Effector memory CD4-positive, alpha-beta T cell (primary cell): Measurements from ENCODE around the gene FOXP4.

ENCODE experiments used
- DNase-seq, 3 donors: peaks; one replicate each; pipeline ENCODE4 v3.0.0-alpha.2; 2020
- H3K27ac ChIP-seq: 2 replicates; pipeline ENCODE4 v1.7.0; 2013; ENCODE audit warnings: mild to moderate bottlenecking, low read length, moderate library complexity; ENCODE audit not compliant: insufficient read depth, poor library complexity, severe bottlenecking
- H3K27me3 ChIP-seq: replicated peaks from 2 replicates; pipeline ENCODE4 v1.7.0; 2013; ENCODE audit warnings: mild to moderate bottlenecking, low read length; ENCODE audit not compliant: insufficient read depth, control insufficient read depth, poor library complexity, severe bottlenecking
- H3K36me3 ChIP-seq: 2 replicates; pipeline ENCODE4 v1.7.0; 2013; ENCODE audit warnings: mild to moderate bottlenecking, low read length, moderate library complexity; ENCODE audit not compliant: control insufficient read depth, insufficient read depth
- H3K4me1 ChIP-seq: 2 replicates; pipeline ENCODE4 v1.7.0; 2013; ENCODE audit warnings: low read length, mild to moderate bottlenecking; ENCODE audit not compliant: control insufficient read depth, insufficient read depth, poor library complexity, severe bottlenecking
- H3K4me3 ChIP-seq: 2 replicates; pipeline ENCODE4 v1.7.0; 2013; ENCODE audit warnings: low read length, low read depth, mild to moderate bottlenecking; ENCODE audit not compliant: insufficient read depth, poor library complexity, severe bottlenecking
- H3K9me3 ChIP-seq: 2 replicates; pipeline ENCODE4 v1.7.0; 2013; ENCODE audit warnings: mild to moderate bottlenecking, low read length, moderate library complexity; ENCODE audit not compliant: control insufficient read depth

Gene FOXP4

DNA sequence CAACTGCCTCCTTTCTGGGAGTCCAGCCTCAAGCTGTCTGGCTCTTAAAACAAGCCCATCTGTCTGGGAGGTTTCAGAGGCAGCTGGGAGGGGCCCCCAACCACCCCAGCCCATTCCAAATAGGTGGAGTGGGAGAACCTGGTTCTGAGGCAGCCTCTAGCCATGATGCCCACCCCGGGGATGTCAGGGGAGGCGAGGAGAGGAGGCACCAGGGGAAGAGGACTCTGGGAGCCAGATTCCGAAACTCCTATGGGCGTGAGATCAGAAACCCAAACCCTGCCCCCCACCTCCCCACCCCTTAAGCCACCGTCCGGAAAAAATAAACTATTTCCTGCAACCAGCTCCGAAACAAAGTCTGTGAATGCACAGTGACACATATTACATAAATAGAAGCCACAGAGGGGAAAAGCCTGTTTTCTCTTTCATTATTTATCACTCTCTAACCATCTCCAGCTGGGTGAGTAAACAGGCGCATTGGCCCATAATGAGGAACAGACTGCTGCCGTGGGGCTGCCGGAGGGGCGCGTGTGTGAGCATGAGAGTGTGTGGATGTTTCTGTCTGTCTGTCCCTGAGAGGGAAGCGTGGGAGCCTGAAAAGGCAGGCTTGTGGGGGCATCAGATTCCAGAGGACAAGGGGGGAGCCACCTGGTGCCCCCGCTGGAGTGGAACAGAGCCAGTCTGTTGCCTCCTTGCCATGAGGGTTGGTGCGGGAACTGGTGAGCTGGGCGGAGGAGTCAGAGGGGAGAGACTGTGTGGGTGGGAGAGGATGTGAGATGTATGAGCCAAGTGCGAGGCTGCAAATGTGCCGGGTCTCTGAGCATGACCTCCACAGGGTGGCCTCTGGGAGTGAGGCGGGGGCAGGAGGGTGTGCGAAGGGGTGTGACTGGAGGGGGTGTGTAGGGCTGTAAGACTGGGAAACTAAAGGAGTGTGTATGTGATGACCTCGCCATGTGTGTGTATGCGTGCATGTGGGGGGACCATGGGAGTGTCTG lies 14.3 kb upstream of the FOXP4 start:
- H3K9me3 ChIP-seq = no peaks in the 10 kb centered on the region
- H3K4me3 ChIP-seq = peak overlapping the region; percentile 50
- DNase-seq = peak in 1 of 3 donors; percentile 18
- H3K27ac ChIP-seq = peak overlapping the region; percentile 20
- no peaks in the 10 kb centered on the region for H3K36me3 ChIP-seq
- H3K27me3 ChIP-seq = no peaks in the 10 kb centered on the region
- H3K4me1 ChIP-seq = peaks cover 24% of the 10 kb centered on the region

DNA sequence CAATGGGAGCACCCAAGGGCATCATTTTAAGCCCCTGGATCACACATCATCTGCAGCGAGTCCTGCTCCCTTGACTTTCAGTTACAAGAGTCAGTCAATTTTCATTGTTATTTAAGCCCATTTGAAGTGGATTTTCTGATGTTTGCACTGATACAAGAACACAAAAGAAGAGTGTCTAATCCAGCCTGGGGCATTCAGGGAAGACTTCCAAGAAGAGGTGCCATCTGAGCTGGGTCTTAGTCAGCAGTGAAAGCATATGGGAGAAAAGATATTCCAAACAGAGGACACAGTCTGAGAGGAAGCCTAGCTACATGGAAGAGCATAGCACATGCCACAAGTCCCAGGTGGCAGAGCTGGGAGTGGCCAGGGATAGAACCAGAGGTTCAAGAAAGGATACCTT lies 10.4 kb upstream of the FOXP4 start:
- H3K9me3 ChIP-seq = no peaks in the 10 kb centered on the region
- no peak for DNase-seq
- H3K4me1 ChIP-seq = peaks cover 22% of the 10 kb centered on the region

DNA sequence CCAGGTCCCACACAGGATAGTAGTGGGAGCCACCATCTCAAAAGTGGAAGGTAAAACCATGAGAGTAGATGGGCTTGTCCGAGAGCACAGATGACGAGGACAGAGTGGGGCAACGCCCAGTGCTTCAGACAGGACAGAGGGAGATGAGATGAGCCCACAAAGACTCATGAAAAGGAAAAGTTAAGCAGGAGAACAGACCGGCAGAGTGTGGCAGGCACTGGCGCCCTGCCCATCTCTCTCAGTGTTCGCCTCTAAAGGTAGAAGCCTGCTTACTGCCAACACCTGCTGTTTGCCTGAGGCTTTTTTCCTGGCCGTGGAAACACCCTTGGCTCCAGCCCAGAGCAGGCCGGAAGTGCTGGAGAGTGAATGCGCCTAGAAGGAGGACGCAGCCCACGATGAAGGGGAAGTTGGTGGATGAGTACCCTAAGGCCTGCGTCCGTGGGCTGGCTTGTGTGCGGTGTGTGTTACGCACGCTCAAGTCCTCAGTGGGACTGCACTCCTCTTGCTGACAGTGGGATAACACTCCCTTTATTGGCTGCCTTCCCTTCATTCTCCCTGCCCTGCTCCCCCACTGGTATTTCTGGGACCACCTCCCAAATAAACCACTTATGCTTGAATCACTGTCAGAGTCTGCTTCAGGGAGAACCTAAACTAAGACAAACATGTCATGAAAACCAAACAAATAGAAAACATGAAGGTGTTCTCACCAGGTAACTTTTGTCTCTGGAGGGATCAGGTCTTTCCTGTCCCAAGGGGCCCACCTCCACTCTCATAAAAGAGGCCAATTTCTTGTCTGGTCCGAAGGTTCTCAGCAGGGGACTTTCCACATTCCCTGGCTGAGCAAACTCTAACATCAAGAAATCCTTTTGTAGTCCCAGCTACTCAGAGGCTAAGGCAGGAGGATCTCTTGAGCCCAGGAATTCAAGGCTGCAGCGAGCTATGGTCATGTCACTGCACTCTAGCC lies 9.1 kb upstream of the FOXP4 start:
- no peaks in the 10 kb centered on the region for H3K36me3 ChIP-seq
- no peak overlapping the region for H3K4me3 ChIP-seq
- no peaks in the 10 kb centered on the region for H3K27me3 ChIP-seq
- H3K9me3 ChIP-seq = no peaks in the 10 kb centered on the region
- no peak for DNase-seq
- H3K27ac ChIP-seq = no peak overlapping the region
- H3K4me1 ChIP-seq = peaks cover 8% of the 10 kb centered on the region

More for the DNA sequence above, 10.4 kb upstream of the FOXP4 start:
- H3K4me3 ChIP-seq = no peak overlapping the region
- no peaks in the 10 kb centered on the region for H3K36me3 ChIP-seq
- H3K27me3 ChIP-seq = no peaks in the 10 kb centered on the region
- H3K27ac ChIP-seq = no peak overlapping the region

DNA sequence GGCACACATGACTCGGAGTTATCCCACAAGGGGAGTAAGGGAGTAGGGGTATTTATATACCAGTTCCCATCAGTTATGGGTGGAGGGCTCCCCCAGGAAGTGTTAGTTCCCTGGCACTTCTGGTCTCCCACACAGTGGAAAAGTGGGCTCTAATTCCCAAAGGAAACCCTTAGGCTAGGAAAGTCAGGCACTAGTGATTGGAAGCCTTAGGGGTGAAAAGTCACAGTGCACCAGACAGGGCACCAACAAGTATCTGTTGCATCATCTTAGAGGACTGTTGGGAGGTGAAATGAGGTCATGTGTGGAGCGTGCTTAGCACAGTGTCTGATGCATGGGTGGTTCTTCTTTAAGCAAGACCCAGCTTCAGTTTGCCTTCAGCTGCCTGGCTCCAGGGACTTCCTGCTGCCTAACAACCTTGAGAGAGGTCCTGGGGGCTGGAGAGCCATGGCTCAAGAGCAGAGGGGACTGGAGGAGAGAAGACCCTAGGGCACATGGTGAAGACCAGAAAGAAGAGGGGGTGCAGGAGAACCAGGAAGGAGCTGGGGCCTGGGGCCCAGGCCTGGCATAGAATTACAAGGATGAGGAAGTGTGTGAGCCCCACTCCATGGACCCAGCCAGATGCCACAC lies 7.5 kb upstream of the FOXP4 start:
- no peak overlapping the region for H3K27ac ChIP-seq

DNA sequence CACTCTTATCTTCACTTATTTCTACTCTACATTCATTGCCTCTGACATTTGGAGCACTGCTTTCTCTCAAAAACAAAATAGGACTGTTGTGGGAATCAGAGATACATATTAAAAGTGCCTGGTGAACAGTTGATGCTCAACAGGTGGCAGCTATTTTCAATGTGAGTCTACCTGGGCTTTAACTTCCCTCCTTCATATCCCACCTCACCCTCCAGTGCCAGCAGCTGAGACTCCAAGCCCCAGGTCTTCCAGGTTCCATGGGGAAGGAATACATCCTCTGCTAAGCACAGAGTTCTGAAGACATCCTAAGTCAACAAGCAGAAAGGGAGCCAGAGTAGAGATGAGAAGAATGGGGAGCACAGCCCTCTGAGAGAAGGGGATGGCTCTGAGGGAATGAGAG lies 7.0 kb upstream of the FOXP4 start:
- no peaks in the 10 kb centered on the region for H3K4me1 ChIP-seq
- no peak overlapping the region for H3K4me3 ChIP-seq
- H3K9me3 ChIP-seq = no peaks in the 10 kb centered on the region
- DNase-seq = no peak
- H3K27ac ChIP-seq = no peak overlapping the region
- no peaks in the 10 kb centered on the region for H3K27me3 ChIP-seq
- no peaks in the 10 kb centered on the region for H3K36me3 ChIP-seq

More for the DNA sequence above, 7.5 kb upstream of the FOXP4 start:
- no peaks in the 10 kb centered on the region for H3K36me3 ChIP-seq
- H3K9me3 ChIP-seq = no peaks in the 10 kb centered on the region
- no peak for DNase-seq
- no peaks in the 10 kb centered on the region for H3K27me3 ChIP-seq
- no peaks in the 10 kb centered on the region for H3K4me1 ChIP-seq
- H3K4me3 ChIP-seq = no peak overlapping the region

DNA sequence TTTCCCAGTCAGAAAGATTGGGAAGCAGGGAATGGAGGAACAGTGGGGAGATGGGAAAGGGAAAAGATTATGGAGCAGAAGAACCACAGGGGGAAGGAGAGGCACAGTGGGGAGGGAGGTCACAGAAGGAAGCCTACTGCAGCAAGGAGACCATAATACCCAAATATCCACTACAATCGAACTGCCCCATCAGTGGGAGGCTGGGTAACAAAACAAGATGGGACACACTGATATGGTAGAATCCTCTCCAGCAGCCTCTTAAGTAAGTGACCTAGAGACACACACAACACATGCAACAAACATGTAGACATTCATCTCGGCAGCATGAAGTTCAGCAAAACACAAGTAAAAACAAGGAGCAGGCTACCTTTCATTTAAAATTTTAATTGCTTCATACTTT lies 4.8 kb upstream of the FOXP4 start:
- Histone ChIP-seq H3K27ac (no peak overlapping the region), H3K4me3 (no peak overlapping the region), H3K36me3 (no peaks in the 10 kb centered on the region), H3K9me3 (no peaks in the 10 kb centered on the region), H3K4me1 (peaks cover 11% of the 10 kb centered on the region), H3K27me3 (no peaks in the 10 kb centered on the region)
- no peak for DNase-seq

DNA sequence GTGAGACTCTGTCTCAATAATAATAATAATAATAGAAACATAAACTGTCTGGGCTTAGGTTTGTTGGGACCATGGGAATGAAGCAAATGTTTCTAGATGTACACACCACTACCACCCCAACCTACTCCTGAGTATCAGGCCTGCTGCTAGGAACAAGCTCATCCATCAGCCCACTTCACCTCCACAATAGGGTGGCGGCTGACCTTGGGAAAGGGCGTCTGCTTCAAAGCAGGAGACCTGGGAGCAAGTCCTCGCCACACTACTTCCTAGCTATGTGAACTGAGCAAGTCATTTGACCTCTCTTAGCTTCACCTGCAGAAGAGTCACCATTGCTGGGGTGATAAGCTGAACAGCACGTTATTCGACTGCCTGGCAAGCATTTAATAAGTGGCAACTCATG lies 3.1 kb upstream of the FOXP4 start:
- Histone ChIP-seq H3K4me1 (peaks cover 17% of the 10 kb centered on the region), H3K36me3 (no peaks in the 10 kb centered on the region), H3K27ac (no peak overlapping the region), H3K4me3 (no peak overlapping the region), H3K9me3 (no peaks in the 10 kb centered on the region), H3K27me3 (peaks cover 8% of the 10 kb centered on the region)
- no peak for DNase-seq

DNA sequence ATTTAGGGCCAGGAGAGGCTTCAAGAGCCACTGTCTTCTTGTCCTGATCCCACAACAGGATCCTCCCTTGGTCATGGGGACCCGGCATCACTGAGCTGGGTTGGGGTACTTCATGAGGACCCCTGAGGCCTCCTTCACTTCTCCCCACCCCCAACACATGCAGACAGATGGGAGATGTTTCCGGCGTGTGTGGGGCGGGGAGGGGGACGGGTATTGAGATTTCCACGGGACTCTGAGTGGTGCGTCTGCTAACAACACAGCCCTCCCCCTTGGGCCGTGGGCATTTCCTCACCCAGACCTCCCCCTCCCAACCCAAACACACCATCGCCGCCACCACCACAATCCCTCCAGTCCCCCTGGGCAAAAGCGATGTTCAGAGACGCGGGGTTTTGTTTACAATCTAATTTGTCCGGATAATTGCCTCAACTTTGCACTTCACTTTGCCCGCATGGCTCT lies 906 bp upstream of the FOXP4 start:
- H3K27ac ChIP-seq = no peak overlapping the region

DNA sequence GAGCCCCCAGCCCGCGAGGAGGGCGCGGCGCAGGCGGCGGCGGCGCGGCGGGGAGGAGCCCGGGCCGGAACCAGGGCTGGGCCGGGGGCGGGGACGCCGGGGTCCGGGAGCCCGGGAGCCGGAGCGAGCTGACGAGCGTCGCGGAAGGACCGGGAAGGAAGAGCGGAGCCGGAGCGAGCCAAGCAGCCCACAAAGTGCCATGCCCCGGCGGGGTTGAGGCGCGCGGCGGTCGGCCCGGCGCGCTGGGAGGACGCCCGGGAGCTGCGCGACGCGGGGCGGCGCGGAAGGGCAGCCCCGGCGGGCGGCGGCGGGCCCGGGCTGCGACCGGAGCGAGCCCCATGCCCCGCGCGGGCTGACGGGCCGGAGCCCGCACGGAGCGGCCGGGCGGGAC lies 289 bp downstream of the FOXP4 start:
- DNase-seq = no peak
- Histone ChIP-seq H3K27me3 (peaks cover 13% of the 10 kb centered on the region), H3K27ac (no peak overlapping the region), H3K4me3 (peak overlapping the region; percentile 58), H3K36me3 (no peaks in the 10 kb centered on the region), H3K9me3 (no peaks in the 10 kb centered on the region), H3K4me1 (peaks cover 27% of the 10 kb centered on the region)

More for the DNA sequence above, 906 bp upstream of the FOXP4 start:
- Histone ChIP-seq H3K36me3 (no peaks in the 10 kb centered on the region), H3K4me1 (peaks cover 27% of the 10 kb centered on the region), H3K27me3 (peaks cover 13% of the 10 kb centered on the region), H3K9me3 (no peaks in the 10 kb centered on the region), H3K4me3 (peak overlapping the region; percentile 51)
- no peak for DNase-seq
